ENCODE measurements around the gene KRTAP9-6.

DNA sequence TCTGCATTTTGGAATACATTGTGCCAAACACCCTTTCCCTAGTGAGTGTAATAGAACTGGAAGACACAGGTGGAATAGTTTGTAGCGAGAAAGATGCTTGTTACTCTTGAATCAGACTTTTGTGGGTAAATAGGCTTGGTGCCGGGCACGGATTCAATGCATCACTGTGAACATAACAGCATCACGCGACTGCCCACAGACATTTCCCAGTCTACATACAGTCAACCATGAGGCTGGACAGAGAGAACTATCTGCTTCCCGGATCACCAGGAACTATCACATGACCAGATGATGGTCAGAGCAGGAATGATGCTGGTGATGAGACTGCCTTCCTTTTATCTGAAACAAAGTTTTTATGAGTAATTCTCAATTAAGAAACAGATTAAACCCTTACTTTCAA is 39.1 kb upstream of the KRTAP9-6 start:
- TF ChIP-seq CTCF (IDR thresholded peaks at IDR 0.05) (no peak), POLR2AphosphoS5 (IDR thresholded peaks at IDR 0.05) (no peak), POLR2A (IDR thresholded peaks at IDR 0.05) (no peak)

Measured in suprapubic skin (tissue), 4 donors.